ENCODE data around the gene SV2B.

The SV2B gene

GRCh38 chr15:91142106-91142744, 42.2 kb downstream of the SV2B start:
- DNase-seq: no peak

GRCh38 chr15:91142946-91143345, 42.9 kb downstream of the SV2B start:
- DNase-seq: no peak

- DNase-seq: no peak
These were observed 46.7 kb downstream of the SV2B start for GRCh38 chr15:91146728-91147127.

GRCh38 chr15:91148243-91148642, 48.2 kb downstream of the SV2B start:
- no peak for DNase-seq

- no peak for DNase-seq
These were observed 50.6 kb downstream of the SV2B start for GRCh38 chr15:91150502-91151160.

GRCh38 chr15:91151781-91152563, 51.9 kb downstream of the SV2B start:
- no peak for DNase-seq

GRCh38 chr15:91152896-91153581, 53.0 kb downstream of the SV2B start:
- no peak for DNase-seq

- no peak for DNase-seq
These were observed 53.9 kb downstream of the SV2B start for GRCh38 chr15:91153954-91154353.

- no peak for DNase-seq
These were observed 56.2 kb downstream of the SV2B start for GRCh38 chr15:91156175-91156726.

GRCh38 chr15:91158415-91159394, 58.6 kb downstream of the SV2B start:
- DNase-seq: no peak

GRCh38 chr15:91165850-91166249, 65.8 kb downstream of the SV2B start:
- no peak for DNase-seq

- no peak for DNase-seq
These were observed 68.4 kb downstream of the SV2B start for GRCh38 chr15:91168457-91168856.

- DNase-seq: no peak
These were observed 71.3 kb downstream of the SV2B start for GRCh38 chr15:91171334-91171733.

- no peak for DNase-seq
These were observed 82.0 kb downstream of the SV2B start for GRCh38 chr15:91182101-91182500.

GRCh38 chr15:91183596-91183995, 83.5 kb downstream of the SV2B start:
- DNase-seq: no peak

- DNase-seq: no peak
These were observed 84.4 kb downstream of the SV2B start for GRCh38 chr15:91184441-91184840.

GRCh38 chr15:91186904-91187656, 87.0 kb downstream of the SV2B start:
- no peak for DNase-seq

GRCh38 chr15:91192285-91192684, 92.2 kb downstream of the SV2B start:
- DNase-seq: no peak

GRCh38 chr15:91192690-91193377, 92.8 kb downstream of the SV2B start:
- DNase-seq: no peak

GRCh38 chr15:91193378-91193720, 93.3 kb downstream of the SV2B start:
- DNase-seq: no peak

GRCh38 chr15:91196127-91196526, 96.1 kb downstream of the SV2B start:
- DNase-seq: no peak
